ENCODE data around the gene DNAI1.

- TF ChIP-seq CTCF (IDR thresholded peaks at IDR 0.05; ENCODE audit: insufficient read depth, low read depth, low read length), result no peak
- no peak for TF ChIP-seq EZH2 (IDR thresholded peaks at IDR 0.05; ENCODE audit: insufficient read depth, low read length)
Observed at GRCh38 chr9:34551751-34552605, 93.4 kb downstream of the DNAI1 start.

Measured in astrocyte (in vitro differentiated cells and primary cell).